Pulmonary artery endothelial cell (primary cell): Measurements from ENCODE around the gene ANXA2R. TPM values are rescaled to one million over a fixed set of nuclear protein-coding genes. Genes with fewer than 3 reads are reported as not detected.
"Not testable (repeated sequence)": the region's sequence is repeated elsewhere in the genome, so short reads cannot be mapped to it uniquely, and the experiment has no call there.

Experiments
- DNase-seq: peaks from one replicate; pipeline ENCODE4 v3.0.0-alpha.2; 2011; ENCODE audit warnings: low read depth, low spot score
- total RNA-seq: library from RNA; depleted of rRNA; stranded (reverse); fragments of >200 nt; gene quantifications from 2 replicates; pipeline ENCODE4 v1.2.3, GENCODE V29; 2014

The ANXA2R gene
- total RNA-seq = 1.2 and 1.4 TPM in 2 replicates

GRCh38 chr5:43040287-43041098 lies at the start of gene ANXA2R:
TSS of gene ANXA2R (minus strand) at chr5:43040319. CDS start at chr5:43040046, 273 bp downstream.
- DNase-seq = peak; percentile 75

- DNase-seq = not testable (repeated sequence)
These were observed 46.2 kb upstream of the ANXA2R start for GRCh38 chr5:43086118-43086908.

- DNase-seq = no peak
These were observed 45.3 kb upstream of the ANXA2R start for GRCh38 chr5:43085453-43085852.

- DNase-seq = not testable (repeated sequence)
These were observed 44.3 kb upstream of the ANXA2R start for GRCh38 chr5:43084468-43084867.

- DNase-seq = not testable (repeated sequence)
These were observed 41.2 kb upstream of the ANXA2R start for GRCh38 chr5:43081345-43081744.

- DNase-seq = no peak
These were observed 38.8 kb upstream of the ANXA2R start for GRCh38 chr5:43078956-43079355.

GRCh38 chr5:43077446-43078191 lies 37.5 kb upstream of the ANXA2R start:
- DNase-seq = not testable (repeated sequence)

- DNase-seq = no peak
These were observed 35.5 kb upstream of the ANXA2R start for GRCh38 chr5:43075319-43076293.

GRCh38 chr5:43074987-43075318 lies 34.8 kb upstream of the ANXA2R start:
- no peak for DNase-seq

GRCh38 chr5:43073597-43074546 lies 33.8 kb upstream of the ANXA2R start:
- no peak for DNase-seq

- DNase-seq = not testable (repeated sequence)
These were observed 29.2 kb upstream of the ANXA2R start for GRCh38 chr5:43069401-43069720.

GRCh38 chr5:43068037-43068436 lies 27.9 kb upstream of the ANXA2R start:
- no peak for DNase-seq

- peak; percentile 81 for DNase-seq
These were observed 27.0 kb upstream of the ANXA2R start for GRCh38 chr5:43066799-43067741.

- peak; percentile 20 for DNase-seq
These were observed 26.1 kb upstream of the ANXA2R start for GRCh38 chr5:43065948-43066798.

GRCh38 chr5:43065387-43065947 lies 25.3 kb upstream of the ANXA2R start:
- DNase-seq = no peak

GRCh38 chr5:43063721-43064171 lies 23.6 kb upstream of the ANXA2R start:
- DNase-seq = no peak
